ENCODE results near the gene SMPD2.

GRCh38 chr6:109428889-109429477, 11.5 kb upstream of the SMPD2 start:
- TF ChIP-seq CTCF (IDR thresholded peaks at IDR 0.05 in 2 of 3, conservative IDR thresholded peaks at IDR 0.05 in 1 of 3; ENCODE audit: borderline replicate concordance in 1 of 3, insufficient read depth in 1 of 3, low read depth in 2 of 3, low read length in 2 of 3) (no peak), JUND (IDR thresholded peaks at IDR 0.05) (no peak), POLR2AphosphoS5 (IDR thresholded peaks at IDR 0.05; ENCODE audit: low read depth, low read length) (no peak)

All from HCT116 (cell line).